K562 (cell line): Measurements from ENCODE around the gene KCTD13. TPM values are rescaled to one million over a fixed set of nuclear protein-coding genes. Genes with fewer than 3 reads are reported as not detected.

Source experiments
- CBX3 ChIP-seq, 2 experiments: IDR thresholded peaks; 1 replicate in 1 of 2; 2 replicates in 1 of 2; pipeline ENCODE4 v1.6.1; 2012; ENCODE audit warnings: inconsistent platforms in 2 of 2, low read length in 2 of 2, borderline replicate concordance in 1 of 2, control low read depth in 1 of 2
- E2F3 ChIP-seq: fragments of 250-450 bp; sonication (Bioruptor Pico); IDR thresholded peaks from 2 replicates; pipeline ENCODE4 v1.4.0; 2020; ENCODE audit warnings: mild to moderate bottlenecking
- FOSL1 ChIP-seq: fragments of 200-800 bp; sonication (Bioruptor generic); conservative IDR thresholded peaks from 2 replicates; pipeline ENCODE4 v1.6.1; 2016; ENCODE audit warnings: missing genetic modification characterization, missing compliant biosample characterization
- KLF1 ChIP-seq: fragments of 450-650 bp; IDR thresholded peaks from 2 replicates; pipeline ENCODE4 v1.6.1; 2016; ENCODE audit warnings: missing genetic modification characterization, missing compliant biosample characterization
- NBN ChIP-seq: fragments of 450-650 bp; IDR thresholded peaks from 2 replicates; pipeline ENCODE4 v1.6.1; 2016; ENCODE audit warnings: low read depth, mild to moderate bottlenecking
- NCOA4 ChIP-seq: fragments of 450-650 bp; IDR thresholded peaks from 2 replicates; pipeline ENCODE4 v1.6.1; 2018; ENCODE audit warnings: mild to moderate bottlenecking; ENCODE audit not compliant: partially characterized antibody
- NR1H2 ChIP-seq: sonication (generic); formaldehyde crosslinking; IDR thresholded peaks from 2 replicates; pipeline ENCODE4 v1.4.0; 2020; ENCODE audit warnings: mild to moderate bottlenecking, missing genetic modification reagents
- RB1 ChIP-seq: fragments of 450-650 bp; IDR thresholded peaks from 2 replicates; pipeline ENCODE4 v1.6.1; 2017; ENCODE audit warnings: low read depth, mild to moderate bottlenecking
- RNF2 ChIP-seq: sonication (generic); IDR thresholded peaks from 2 replicates; pipeline ENCODE4 v1.6.1; 2016
- SAFB2 ChIP-seq: fragments of 200-400 bp; formaldehyde crosslinking; IDR thresholded peaks from 2 replicates; pipeline ENCODE4 v1.6.1; 2018; ENCODE audit warnings: borderline replicate concordance, low read length, low read depth, moderate library complexity; ENCODE audit not compliant: severe bottlenecking
- SP1 ChIP-seq: sonication (generic); formaldehyde crosslinking; IDR thresholded peaks from 2 replicates; pipeline ENCODE4 v1.8.1; 2022; ENCODE audit warnings: mild to moderate bottlenecking, missing genetic modification reagents
- SRSF3 ChIP-seq: fragments of 200-400 bp; formaldehyde crosslinking; IDR thresholded peaks from 2 replicates; pipeline ENCODE4 v1.6.1; 2016; ENCODE audit warnings: mild to moderate bottlenecking, low read length, moderate library complexity; ENCODE audit not compliant: insufficient read depth
- ZNF175 ChIP-seq: fragments of 200-800 bp; sonication (Bioruptor generic); IDR thresholded peaks from 2 replicates; pipeline ENCODE4 v1.6.1; 2016; ENCODE audit warnings: low read depth, mild to moderate bottlenecking, missing genetic modification characterization, missing compliant biosample characterization
- ZNF444 ChIP-seq: fragments of 250-450 bp; sonication (Bioruptor Pico); IDR thresholded peaks from 2 replicates; pipeline ENCODE4 v1.4.0; 2020; ENCODE audit warnings: mild to moderate bottlenecking, moderate library complexity
- ZNF561 ChIP-seq: fragments of 450-650 bp; formaldehyde crosslinking; conservative IDR thresholded peaks from 2 replicates; pipeline ENCODE4 v1.4.0; 2020; ENCODE audit warnings: mild to moderate bottlenecking, moderate library complexity
- ZNF583 ChIP-seq: fragments of 250-450 bp; sonication (Bioruptor Pico); IDR thresholded peaks from 2 replicates; pipeline ENCODE4 v1.4.0; 2020
- ZNF766 ChIP-seq: fragments of 200-800 bp; sonication (Bioruptor generic); conservative IDR thresholded peaks from 2 replicates; pipeline ENCODE4 v1.6.1; 2016; ENCODE audit warnings: missing genetic modification characterization, missing compliant biosample characterization
- polyA plus RNA-seq, 8 experiments: library from polyadenylated mRNA; depleted of rRNA in 4 of 8; stranded (reverse) in 5 of 8; unstranded in 3 of 8; fragments of >200 nt; fragmentation: Nextera tagmentation in 2 of 8; fragmentation: Illumina TruSeq in 1 of 8; extraction: Ambion mirVana in 2 of 8; extraction: Trizol in 1 of 8; gene quantifications; 2 replicates each; pipeline versions ENCODE4 v1.2.1 to v1.2.3, GENCODE V29; 2011 to 2014; ENCODE audit warnings: inconsistent platforms in 1 of 8, missing spikeins in 1 of 8
- total RNA-seq, 7 experiments: library from RNA; depleted of rRNA in 6 of 7; stranded (reverse); fragments of >200 nt in 6 of 7; fragmentation: Illumina TruSeq in 2 of 7; extraction: Trizol in 2 of 7; gene quantifications; 2 replicates each; pipeline versions ENCODE4 v1.2.1 to v1.2.3, GENCODE V29; 2011 to 2021; ENCODE audit warnings: low replicate concordance in 1 of 7
- TF ChIP-seq, protein P1 (sequence below): sonication (generic); formaldehyde crosslinking; IDR thresholded peaks from 2 replicates; pipeline ENCODE4 v1.4.0; 2020; ENCODE audit warnings: mild to moderate bottlenecking, missing genetic modification reagents
- TF ChIP-seq, protein P2 (sequence below): fragments of 450-650 bp; IDR thresholded peaks from 2 replicates; pipeline ENCODE4 v1.6.1; 2016; ENCODE audit warnings: low read depth

The KCTD13 gene
- total and polyA plus RNA-seq, 9 of the 15 experiments (the other 6 are each of a cell fraction or from before 2014, with no cell fraction given): 1.0 to 20.6 (median 9.8) TPM

DNA sequence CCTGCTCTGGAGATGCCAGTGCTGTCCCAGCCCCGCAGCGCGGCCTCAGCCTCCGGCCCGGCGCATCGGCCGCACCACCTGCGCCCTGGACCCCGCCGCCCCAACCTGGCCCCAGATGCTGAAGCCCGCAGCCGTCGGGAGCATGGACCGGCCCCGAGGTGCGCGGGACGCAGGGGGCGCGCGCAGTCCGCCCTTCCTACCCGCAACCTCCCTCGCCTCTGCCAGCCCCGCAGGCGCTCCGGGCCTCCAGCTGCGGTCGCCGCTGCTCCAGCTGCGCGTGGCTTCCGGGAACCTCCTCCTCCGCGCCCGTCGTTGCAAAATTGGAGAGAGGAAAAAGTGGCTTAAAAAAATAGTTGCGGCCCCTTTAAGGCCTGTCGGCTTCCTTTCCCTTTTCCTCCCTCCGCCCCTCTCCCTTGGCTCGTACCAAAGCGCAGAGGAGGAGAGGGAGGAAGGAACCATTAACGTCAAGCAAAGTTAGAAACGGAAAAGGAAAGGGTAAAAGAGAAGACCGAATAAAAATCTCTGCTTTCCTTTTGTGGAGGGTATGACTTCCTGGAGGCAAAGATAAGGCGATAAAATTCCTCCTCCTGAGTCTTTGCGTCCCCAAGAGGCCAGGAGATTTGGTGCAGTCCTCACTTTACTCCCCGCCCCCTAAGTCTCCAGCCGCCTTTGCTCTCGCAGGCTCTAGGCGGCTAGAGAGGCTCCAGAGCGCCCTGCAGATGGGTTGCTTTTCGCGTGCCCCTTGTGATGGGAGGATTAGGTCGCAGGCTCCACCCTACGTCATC, 63.0 kb downstream of the KCTD13 start, which contains the start of gene CDIPT (continued):
- no peak; the same call in 1 of the 2 replicates for TF ChIP-seq E2F3 (CRISPR knock-in tag)
- TF ChIP-seq ZNF444 (CRISPR knock-in tag): no peak
- TF ChIP-seq KLF1 (tag): no peak
- TF ChIP-seq NBN: peak; percentile 87; the same call in 1 of the 2 replicates
- peak; percentile 94 for TF ChIP-seq SP1
- peak; percentile 61 for TF ChIP-seq RB1
- no peak for TF ChIP-seq NCOA4
- no peak for TF ChIP-seq ZNF583 (CRISPR knock-in tag)
- TF ChIP-seq ZNF561 (CRISPR knock-in tag): no peak
- TF ChIP-seq, protein P1, sequence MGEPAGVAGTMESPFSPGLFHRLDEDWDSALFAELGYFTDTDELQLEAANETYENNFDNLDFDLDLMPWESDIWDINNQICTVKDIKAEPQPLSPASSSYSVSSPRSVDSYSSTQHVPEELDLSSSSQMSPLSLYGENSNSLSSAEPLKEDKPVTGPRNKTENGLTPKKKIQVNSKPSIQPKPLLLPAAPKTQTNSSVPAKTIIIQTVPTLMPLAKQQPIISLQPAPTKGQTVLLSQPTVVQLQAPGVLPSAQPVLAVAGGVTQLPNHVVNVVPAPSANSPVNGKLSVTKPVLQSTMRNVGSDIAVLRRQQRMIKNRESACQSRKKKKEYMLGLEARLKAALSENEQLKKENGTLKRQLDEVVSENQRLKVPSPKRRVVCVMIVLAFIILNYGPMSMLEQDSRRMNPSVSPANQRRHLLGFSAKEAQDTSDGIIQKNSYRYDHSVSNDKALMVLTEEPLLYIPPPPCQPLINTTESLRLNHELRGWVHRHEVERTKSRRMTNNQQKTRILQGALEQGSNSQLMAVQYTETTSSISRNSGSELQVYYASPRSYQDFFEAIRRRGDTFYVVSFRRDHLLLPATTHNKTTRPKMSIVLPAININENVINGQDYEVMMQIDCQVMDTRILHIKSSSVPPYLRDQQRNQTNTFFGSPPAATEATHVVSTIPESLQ (CRISPR knock-in tag): no peak
- TF ChIP-seq, protein P2, sequence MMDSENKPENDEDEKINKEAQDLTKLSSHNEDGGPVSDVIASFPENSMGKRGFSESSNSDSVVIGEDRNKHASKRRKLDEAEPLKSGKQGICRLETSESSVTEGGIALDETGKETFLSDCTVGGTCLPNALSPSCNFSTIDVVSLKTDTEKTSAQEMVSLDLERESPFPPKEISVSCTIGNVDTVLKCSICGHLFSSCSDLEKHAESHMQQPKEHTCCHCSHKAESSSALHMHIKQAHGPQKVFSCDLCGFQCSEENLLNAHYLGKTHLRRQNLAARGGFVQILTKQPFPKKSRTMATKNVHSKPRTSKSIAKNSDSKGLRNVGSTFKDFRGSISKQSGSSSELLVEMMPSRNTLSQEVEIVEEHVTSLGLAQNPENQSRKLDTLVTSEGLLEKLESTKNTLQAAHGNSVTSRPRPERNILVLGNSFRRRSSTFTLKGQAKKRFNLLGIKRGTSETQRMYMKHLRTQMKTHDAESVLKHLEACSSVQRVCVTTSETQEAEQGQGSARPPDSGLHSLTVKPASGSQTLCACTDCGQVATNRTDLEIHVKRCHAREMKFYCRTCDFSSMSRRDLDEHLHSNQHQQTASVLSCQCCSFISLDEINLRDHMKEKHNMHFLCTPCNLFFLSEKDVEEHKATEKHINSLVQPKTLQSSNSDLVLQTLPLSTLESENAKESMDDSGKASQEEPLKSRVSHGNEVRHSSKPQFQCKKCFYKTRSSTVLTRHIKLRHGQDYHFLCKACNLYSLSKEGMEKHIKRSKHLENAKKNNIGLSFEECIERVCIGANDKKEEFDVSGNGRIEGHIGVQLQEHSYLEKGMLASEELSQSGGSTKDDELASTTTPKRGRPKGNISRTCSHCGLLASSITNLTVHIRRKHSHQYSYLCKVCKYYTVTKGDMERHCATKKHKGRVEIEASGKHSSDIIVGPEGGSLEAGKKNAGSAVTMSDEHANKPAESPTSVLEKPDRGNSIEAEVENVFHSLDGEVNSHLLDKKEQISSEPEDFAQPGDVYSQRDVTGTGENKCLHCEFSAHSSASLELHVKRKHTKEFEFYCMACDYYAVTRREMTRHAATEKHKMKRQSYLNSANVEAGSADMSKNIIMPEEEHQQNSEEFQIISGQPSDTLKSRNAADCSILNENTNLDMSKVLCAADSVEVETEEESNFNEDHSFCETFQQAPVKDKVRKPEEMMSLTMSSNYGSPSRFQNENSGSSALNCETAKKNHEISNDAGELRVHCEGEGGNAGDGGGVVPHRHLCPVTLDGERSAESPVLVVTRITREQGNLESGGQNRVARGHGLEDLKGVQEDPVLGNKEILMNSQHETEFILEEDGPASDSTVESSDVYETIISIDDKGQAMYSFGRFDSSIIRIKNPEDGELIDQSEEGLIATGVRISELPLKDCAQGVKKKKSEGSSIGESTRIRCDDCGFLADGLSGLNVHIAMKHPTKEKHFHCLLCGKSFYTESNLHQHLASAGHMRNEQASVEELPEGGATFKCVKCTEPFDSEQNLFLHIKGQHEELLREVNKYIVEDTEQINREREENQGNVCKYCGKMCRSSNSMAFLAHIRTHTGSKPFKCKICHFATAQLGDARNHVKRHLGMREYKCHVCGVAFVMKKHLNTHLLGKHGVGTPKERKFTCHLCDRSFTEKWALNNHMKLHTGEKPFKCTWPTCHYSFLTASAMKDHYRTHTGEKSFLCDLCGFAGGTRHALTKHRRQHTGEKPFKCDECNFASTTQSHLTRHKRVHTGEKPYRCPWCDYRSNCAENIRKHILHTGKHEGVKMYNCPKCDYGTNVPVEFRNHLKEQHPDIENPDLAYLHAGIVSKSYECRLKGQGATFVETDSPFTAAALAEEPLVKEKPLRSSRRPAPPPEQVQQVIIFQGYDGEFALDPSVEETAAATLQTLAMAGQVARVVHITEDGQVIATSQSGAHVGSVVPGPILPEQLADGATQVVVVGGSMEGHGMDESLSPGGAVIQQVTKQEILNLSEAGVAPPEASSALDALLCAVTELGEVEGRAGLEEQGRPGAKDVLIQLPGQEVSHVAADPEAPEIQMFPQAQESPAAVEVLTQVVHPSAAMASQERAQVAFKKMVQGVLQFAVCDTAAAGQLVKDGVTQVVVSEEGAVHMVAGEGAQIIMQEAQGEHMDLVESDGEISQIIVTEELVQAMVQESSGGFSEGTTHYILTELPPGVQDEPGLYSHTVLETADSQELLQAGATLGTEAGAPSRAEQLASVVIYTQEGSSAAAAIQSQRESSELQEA: peak; percentile 74
- TF ChIP-seq ZNF766 (CRISPR knock-in tag): peak; percentile 70; the same call in 1 of the 2 replicates
- TF ChIP-seq SAFB2: no peak
- TF ChIP-seq CBX3 (IDR thresholded peaks at IDR 0.05; ENCODE audit: borderline replicate concordance in 1 of 2, low read length in 2 of 2): no peak
- TF ChIP-seq SRSF3: no peak
- no peak; the same call in 1 of the 2 replicates for TF ChIP-seq ZNF175
- no peak; the same call in 1 of the 2 replicates for TF ChIP-seq RNF2
- TF ChIP-seq FOSL1 (tag): 0 out of 2 replicates have a peak, but pooled peaks have one; percentile 16
- TF ChIP-seq NR1H2: no peak
